ENCODE data around the gene FLT3LG. TPM values are rescaled to one million over a fixed set of nuclear protein-coding genes. Genes with fewer than 3 reads are reported as not detected.
A peak's percentile ranks its signal among the peaks of the same experiment; 100 is the strongest.

FLT3LG gene
- total and polyA plus RNA-seq, 9 of the 15 experiments (the other 6 are each of a cell fraction or from before 2014, with no cell fraction given) = 0.31 to 6.4 (median 1.1) TPM

DNA sequence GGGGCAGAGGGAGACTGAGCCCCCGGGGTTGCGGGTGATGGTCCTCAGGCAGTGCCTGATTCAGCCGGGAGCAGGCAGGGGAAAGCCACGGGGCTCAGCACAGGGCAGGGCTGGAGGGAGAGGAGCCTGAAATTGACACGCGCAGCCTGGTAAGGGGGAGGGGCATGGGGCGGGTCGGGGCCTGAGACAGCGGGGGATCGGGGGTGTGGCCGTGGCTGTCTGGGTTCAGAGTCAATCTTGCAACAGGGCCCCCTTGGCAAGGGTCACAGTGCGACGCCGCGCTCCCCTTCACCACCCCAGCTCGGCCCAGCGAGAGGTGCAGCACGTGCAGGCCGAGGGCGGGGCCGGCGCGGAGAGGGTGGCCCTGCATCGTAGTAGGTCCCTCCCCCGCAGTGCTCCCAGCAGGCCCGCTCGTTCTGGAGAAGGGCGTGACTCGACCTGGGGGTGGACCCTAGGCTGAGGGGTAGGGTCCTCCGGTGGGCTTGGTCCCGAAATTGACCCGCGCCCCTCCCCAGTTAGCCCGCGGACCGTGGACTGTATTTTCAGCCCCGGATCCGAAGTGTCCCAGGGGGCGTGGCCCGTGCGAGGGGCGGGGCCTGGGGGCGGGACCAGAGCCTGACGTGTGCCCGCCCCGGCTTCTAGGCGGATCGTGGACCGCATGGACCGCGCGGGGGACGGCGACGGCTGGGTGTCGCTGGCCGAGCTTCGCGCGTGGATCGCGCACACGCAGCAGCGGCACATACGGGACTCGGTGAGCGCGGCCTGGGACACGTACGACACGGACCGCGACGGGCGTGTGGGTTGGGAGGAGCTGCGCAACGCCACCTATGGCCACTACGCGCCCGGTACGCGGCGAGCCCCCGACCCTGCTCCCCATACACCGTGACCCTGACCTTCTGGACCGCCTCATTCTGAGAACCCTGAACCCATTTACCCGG lies 59.8 kb downstream of the FLT3LG start (continued):
- TF ChIP-seq, protein P1, sequence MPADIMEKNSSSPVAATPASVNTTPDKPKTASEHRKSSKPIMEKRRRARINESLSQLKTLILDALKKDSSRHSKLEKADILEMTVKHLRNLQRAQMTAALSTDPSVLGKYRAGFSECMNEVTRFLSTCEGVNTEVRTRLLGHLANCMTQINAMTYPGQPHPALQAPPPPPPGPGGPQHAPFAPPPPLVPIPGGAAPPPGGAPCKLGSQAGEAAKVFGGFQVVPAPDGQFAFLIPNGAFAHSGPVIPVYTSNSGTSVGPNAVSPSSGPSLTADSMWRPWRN (IDR thresholded peaks at IDR 0.05; ENCODE audit: low read depth) = peak; percentile 65
- TF ChIP-seq ZBTB1 (CRISPR knock-in tag; IDR thresholded peaks at IDR 0.05; ENCODE audit: borderline replicate concordance, low read depth) (no peak), MAFK (IDR thresholded peaks at IDR 0.05; ENCODE audit: low read length) (no peak), NFYB (IDR thresholded peaks at IDR 0.05; ENCODE audit: extremely low read depth, insufficient read length) (no peak), ZC3H4 (CRISPR knock-in tag; IDR thresholded peaks at IDR 0.05; ENCODE audit: borderline replicate concordance) (no peak), TRIM24 (IDR thresholded peaks at IDR 0.05) (no peak), NR1H2 (CRISPR knock-in tag; IDR thresholded peaks at IDR 0.05) (0 out of 2 replicates have a peak, but pooled peaks have one; percentile 54), SOX6 (IDR thresholded peaks at IDR 0.05) (no peak), TBL1XR1 (IDR thresholded peaks at IDR 0.05; ENCODE audit: low read length in 2 of 2) (no peak), TFAM (CRISPR knock-in tag; conservative IDR thresholded peaks at IDR 0.05) (no peak), CBX5 (IDR thresholded peaks at IDR 0.05; ENCODE audit: borderline replicate concordance, low read depth) (no peak), PHB (CRISPR knock-in tag; IDR thresholded peaks at IDR 0.05) (0 out of 2 replicates have a peak, but pooled peaks have one; percentile 27), GTF2E2 (tag; IDR thresholded peaks at IDR 0.05) (no peak), BMI1 (IDR thresholded peaks at IDR 0.05; ENCODE audit: low read length) (no peak), SMAD4 (CRISPR knock-in tag; conservative IDR thresholded peaks at IDR 0.05) (no peak)
- TF ChIP-seq, protein P2, sequence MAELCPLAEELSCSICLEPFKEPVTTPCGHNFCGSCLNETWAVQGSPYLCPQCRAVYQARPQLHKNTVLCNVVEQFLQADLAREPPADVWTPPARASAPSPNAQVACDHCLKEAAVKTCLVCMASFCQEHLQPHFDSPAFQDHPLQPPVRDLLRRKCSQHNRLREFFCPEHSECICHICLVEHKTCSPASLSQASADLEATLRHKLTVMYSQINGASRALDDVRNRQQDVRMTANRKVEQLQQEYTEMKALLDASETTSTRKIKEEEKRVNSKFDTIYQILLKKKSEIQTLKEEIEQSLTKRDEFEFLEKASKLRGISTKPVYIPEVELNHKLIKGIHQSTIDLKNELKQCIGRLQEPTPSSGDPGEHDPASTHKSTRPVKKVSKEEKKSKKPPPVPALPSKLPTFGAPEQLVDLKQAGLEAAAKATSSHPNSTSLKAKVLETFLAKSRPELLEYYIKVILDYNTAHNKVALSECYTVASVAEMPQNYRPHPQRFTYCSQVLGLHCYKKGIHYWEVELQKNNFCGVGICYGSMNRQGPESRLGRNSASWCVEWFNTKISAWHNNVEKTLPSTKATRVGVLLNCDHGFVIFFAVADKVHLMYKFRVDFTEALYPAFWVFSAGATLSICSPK (IDR thresholded peaks at IDR 0.05; ENCODE audit: borderline replicate concordance) = no peak
- TF ChIP-seq, protein P3, sequence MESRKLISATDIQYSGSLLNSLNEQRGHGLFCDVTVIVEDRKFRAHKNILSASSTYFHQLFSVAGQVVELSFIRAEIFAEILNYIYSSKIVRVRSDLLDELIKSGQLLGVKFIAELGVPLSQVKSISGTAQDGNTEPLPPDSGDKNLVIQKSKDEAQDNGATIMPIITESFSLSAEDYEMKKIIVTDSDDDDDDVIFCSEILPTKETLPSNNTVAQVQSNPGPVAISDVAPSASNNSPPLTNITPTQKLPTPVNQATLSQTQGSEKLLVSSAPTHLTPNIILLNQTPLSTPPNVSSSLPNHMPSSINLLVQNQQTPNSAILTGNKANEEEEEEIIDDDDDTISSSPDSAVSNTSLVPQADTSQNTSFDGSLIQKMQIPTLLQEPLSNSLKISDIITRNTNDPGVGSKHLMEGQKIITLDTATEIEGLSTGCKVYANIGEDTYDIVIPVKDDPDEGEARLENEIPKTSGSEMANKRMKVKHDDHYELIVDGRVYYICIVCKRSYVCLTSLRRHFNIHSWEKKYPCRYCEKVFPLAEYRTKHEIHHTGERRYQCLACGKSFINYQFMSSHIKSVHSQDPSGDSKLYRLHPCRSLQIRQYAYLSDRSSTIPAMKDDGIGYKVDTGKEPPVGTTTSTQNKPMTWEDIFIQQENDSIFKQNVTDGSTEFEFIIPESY (CRISPR knock-in tag; IDR thresholded peaks at IDR 0.05) = peak; percentile 61
- TF ChIP-seq, protein P4, sequence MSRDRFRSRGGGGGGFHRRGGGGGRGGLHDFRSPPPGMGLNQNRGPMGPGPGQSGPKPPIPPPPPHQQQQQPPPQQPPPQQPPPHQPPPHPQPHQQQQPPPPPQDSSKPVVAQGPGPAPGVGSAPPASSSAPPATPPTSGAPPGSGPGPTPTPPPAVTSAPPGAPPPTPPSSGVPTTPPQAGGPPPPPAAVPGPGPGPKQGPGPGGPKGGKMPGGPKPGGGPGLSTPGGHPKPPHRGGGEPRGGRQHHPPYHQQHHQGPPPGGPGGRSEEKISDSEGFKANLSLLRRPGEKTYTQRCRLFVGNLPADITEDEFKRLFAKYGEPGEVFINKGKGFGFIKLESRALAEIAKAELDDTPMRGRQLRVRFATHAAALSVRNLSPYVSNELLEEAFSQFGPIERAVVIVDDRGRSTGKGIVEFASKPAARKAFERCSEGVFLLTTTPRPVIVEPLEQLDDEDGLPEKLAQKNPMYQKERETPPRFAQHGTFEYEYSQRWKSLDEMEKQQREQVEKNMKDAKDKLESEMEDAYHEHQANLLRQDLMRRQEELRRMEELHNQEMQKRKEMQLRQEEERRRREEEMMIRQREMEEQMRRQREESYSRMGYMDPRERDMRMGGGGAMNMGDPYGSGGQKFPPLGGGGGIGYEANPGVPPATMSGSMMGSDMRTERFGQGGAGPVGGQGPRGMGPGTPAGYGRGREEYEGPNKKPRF (IDR thresholded peaks at IDR 0.05; ENCODE audit: low read depth, low read length) = no peak
- TF ChIP-seq, protein P5, sequence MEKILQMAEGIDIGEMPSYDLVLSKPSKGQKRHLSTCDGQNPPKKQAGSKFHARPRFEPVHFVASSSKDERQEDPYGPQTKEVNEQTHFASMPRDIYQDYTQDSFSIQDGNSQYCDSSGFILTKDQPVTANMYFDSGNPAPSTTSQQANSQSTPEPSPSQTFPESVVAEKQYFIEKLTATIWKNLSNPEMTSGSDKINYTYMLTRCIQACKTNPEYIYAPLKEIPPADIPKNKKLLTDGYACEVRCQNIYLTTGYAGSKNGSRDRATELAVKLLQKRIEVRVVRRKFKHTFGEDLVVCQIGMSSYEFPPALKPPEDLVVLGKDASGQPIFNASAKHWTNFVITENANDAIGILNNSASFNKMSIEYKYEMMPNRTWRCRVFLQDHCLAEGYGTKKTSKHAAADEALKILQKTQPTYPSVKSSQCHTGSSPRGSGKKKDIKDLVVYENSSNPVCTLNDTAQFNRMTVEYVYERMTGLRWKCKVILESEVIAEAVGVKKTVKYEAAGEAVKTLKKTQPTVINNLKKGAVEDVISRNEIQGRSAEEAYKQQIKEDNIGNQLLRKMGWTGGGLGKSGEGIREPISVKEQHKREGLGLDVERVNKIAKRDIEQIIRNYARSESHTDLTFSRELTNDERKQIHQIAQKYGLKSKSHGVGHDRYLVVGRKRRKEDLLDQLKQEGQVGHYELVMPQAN (IDR thresholded peaks at IDR 0.05; ENCODE audit: borderline replicate concordance) = peak; percentile 68; the same call in 1 of the 2 replicates
